ENCODE data around the gene PLXNA2.

The PLXNA2 gene

GRCh38 chr1:208061118-208061517 lies 183.1 kb downstream of the PLXNA2 start:
- DNase-seq, result no peak
- no peaks in the 10 kb centered on the region for H3K9me3 Mint-ChIP-seq
- ATAC-seq (replicated peaks), result no peak
- H3K27me3 Mint-ChIP-seq, result peaks cover 19 to 66% of the 10 kb centered on the region in 2 donors
- H3K4me1 Mint-ChIP-seq (ENCODE audit: low read depth in 2 of 2), result no peaks in the 10 kb centered on the region
- no peaks in the 10 kb centered on the region for H3K36me3 Mint-ChIP-seq (ENCODE audit: insufficient read depth)
- no peak overlapping the region for H3K27ac Mint-ChIP-seq
- H3K4me3 Mint-ChIP-seq, result no peak overlapping the region

GRCh38 chr1:208060215-208060869 lies 183.8 kb downstream of the PLXNA2 start:
- Mint-ChIP-seq H3K9me3 (no peaks in the 10 kb centered on the region), H3K4me1 (ENCODE audit: low read depth in 2 of 2) (no peaks in the 10 kb centered on the region), H3K4me3 (no peak overlapping the region), H3K36me3 (ENCODE audit: insufficient read depth) (no peaks in the 10 kb centered on the region), H3K27ac (no peak overlapping the region), H3K27me3 (peaks cover 23 to 72% of the 10 kb centered on the region in 2 donors)
- DNase-seq (no peak), ATAC-seq (replicated peaks) (no peak)

GRCh38 chr1:208059409-208060001 lies 184.7 kb downstream of the PLXNA2 start:
- ATAC-seq (replicated peaks) (no peak), DNase-seq (no peak)
- Mint-ChIP-seq H3K4me1 (ENCODE audit: low read depth in 2 of 2) (no peaks in the 10 kb centered on the region), H3K4me3 (no peak overlapping the region), H3K27me3 (peaks cover 28 to 81% of the 10 kb centered on the region in 2 donors), H3K27ac (no peak overlapping the region), H3K36me3 (ENCODE audit: insufficient read depth) (no peaks in the 10 kb centered on the region), H3K9me3 (no peaks in the 10 kb centered on the region)

DNA sequence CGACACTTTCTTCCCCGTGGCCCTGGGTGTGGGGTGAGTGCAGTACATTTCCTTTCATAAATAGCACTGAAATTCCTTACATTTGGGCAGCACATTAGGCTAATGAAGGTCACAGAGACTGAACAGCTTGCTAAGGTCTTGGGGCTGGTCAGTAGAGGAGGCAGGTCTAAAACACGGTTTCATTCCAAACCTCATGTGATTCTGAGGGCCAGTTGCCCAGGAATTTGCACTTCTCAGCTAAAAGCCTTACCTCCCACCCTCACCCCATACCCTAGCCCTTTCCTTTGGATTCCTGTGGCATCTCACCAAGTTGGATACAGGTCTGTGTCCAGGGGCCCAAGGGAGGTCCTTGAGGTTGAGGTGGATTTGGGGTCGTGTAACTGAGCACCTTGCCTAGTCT lies 185.4 kb downstream of the PLXNA2 start:
- H3K9me3 Mint-ChIP-seq, result no peaks in the 10 kb centered on the region
- no peaks in the 10 kb centered on the region for H3K4me1 Mint-ChIP-seq (ENCODE audit: low read depth in 2 of 2)
- H3K4me3 Mint-ChIP-seq, result no peak overlapping the region
- H3K27ac Mint-ChIP-seq, result no peak overlapping the region
- H3K27me3 Mint-ChIP-seq, result peaks cover 28 to 76% of the 10 kb centered on the region in 2 donors
- no peaks in the 10 kb centered on the region for H3K36me3 Mint-ChIP-seq (ENCODE audit: insufficient read depth)
- no peak for ATAC-seq (replicated peaks)
- DNase-seq, result no peak

DNA sequence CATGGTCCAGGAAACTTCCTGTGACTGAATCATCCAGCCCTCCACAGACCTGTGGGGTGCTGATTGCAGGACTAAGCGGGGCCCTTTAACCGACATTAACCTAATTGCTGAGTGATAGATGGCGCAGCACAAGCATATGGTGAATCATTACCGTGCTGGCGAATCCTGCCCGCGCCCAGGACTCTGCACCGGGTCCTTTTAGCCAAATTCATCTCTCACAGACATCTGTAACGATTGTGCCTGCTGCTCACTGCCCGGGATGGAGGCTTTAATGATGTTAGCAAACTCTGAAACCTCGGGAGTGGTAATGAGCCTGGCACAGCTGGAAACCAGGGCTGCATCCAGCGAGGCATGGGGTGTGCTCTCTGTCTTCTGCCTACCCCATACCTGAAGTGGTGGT lies 185.9 kb downstream of the PLXNA2 start:
- ATAC-seq (replicated peaks) (no peak), DNase-seq (no peak)
- Mint-ChIP-seq H3K4me3 (no peak overlapping the region), H3K36me3 (ENCODE audit: insufficient read depth) (no peaks in the 10 kb centered on the region), H3K27me3 (peaks cover 28 to 71% of the 10 kb centered on the region in 2 donors), H3K4me1 (ENCODE audit: low read depth in 2 of 2) (no peaks in the 10 kb centered on the region), H3K9me3 (no peaks in the 10 kb centered on the region), H3K27ac (no peak overlapping the region)

- Mint-ChIP-seq H3K4me1 (ENCODE audit: low read depth in 2 of 2) (no peaks in the 10 kb centered on the region), H3K36me3 (ENCODE audit: insufficient read depth) (no peaks in the 10 kb centered on the region)
- no peak for ATAC-seq (replicated peaks)
Measured at GRCh38 chr1:208057056-208057455, 187.1 kb downstream of the PLXNA2 start.

GRCh38 chr1:208055535-208055934 lies 188.6 kb downstream of the PLXNA2 start:
- Mint-ChIP-seq H3K4me1 (ENCODE audit: low read depth in 2 of 2) (no peaks in the 10 kb centered on the region), H3K27me3 (peaks cover 23 to 56% of the 10 kb centered on the region in 2 donors), H3K4me3 (no peak overlapping the region), H3K9me3 (no peaks in the 10 kb centered on the region), H3K27ac (no peak overlapping the region), H3K36me3 (ENCODE audit: insufficient read depth) (no peaks in the 10 kb centered on the region)
- no peak for ATAC-seq (replicated peaks)
- DNase-seq, result no peak

More at GRCh38 chr1:208057056-208057455, 187.1 kb downstream of the PLXNA2 start:
- H3K27ac Mint-ChIP-seq, result no peak overlapping the region
- no peak overlapping the region for H3K4me3 Mint-ChIP-seq
- DNase-seq, result no peak
- no peaks in the 10 kb centered on the region for H3K9me3 Mint-ChIP-seq
- peaks cover 21 to 59% of the 10 kb centered on the region in 2 donors for H3K27me3 Mint-ChIP-seq

GRCh38 chr1:208054911-208055379 lies 189.2 kb downstream of the PLXNA2 start:
- no peaks in the 10 kb centered on the region for H3K4me1 Mint-ChIP-seq (ENCODE audit: low read depth in 2 of 2)
- no peak overlapping the region for H3K27ac Mint-ChIP-seq
- H3K27me3 Mint-ChIP-seq, result peaks cover 23 to 50% of the 10 kb centered on the region in 2 donors
- H3K36me3 Mint-ChIP-seq (ENCODE audit: insufficient read depth), result no peaks in the 10 kb centered on the region
- no peak overlapping the region for H3K4me3 Mint-ChIP-seq
- no peak for ATAC-seq (replicated peaks)
- DNase-seq, result no peak
- no peaks in the 10 kb centered on the region for H3K9me3 Mint-ChIP-seq

DNA sequence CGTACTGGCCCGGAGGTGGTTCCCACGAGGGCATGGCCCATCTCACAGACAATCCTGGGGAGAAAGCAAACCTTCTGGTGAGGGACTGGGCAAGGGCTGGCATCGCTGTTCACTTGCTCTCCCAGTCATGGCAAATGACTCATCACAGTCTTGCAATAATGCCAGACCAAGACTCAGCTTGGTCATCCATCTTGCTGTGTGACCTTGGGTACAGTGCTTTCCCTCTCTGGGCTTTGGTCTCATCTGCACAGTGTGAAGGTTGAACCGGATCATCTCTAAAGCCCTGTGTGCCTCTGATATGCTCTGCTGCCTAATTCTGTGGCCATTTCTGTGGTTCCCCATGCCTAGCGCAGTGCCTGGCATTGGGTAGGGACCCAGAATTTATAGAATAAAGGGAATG lies 189.7 kb downstream of the PLXNA2 start:
- Mint-ChIP-seq H3K27me3 (peaks cover 22 to 46% of the 10 kb centered on the region in 2 donors), H3K27ac (no peak overlapping the region), H3K4me3 (no peak overlapping the region), H3K4me1 (ENCODE audit: low read depth in 2 of 2) (no peaks in the 10 kb centered on the region), H3K36me3 (ENCODE audit: insufficient read depth) (no peaks in the 10 kb centered on the region), H3K9me3 (no peaks in the 10 kb centered on the region)
- no peak for DNase-seq
- no peak for ATAC-seq (replicated peaks)

- Mint-ChIP-seq H3K27me3 (peaks cover 17 to 40% of the 10 kb centered on the region in 2 donors), H3K9me3 (no peaks in the 10 kb centered on the region), H3K36me3 (ENCODE audit: insufficient read depth) (no peaks in the 10 kb centered on the region), H3K4me1 (ENCODE audit: low read depth in 2 of 2) (no peaks in the 10 kb centered on the region), H3K4me3 (no peak overlapping the region), H3K27ac (no peak overlapping the region)
- no peak for ATAC-seq (replicated peaks)
- no peak for DNase-seq
Measured at GRCh38 chr1:208053661-208054060, 190.5 kb downstream of the PLXNA2 start.

DNA sequence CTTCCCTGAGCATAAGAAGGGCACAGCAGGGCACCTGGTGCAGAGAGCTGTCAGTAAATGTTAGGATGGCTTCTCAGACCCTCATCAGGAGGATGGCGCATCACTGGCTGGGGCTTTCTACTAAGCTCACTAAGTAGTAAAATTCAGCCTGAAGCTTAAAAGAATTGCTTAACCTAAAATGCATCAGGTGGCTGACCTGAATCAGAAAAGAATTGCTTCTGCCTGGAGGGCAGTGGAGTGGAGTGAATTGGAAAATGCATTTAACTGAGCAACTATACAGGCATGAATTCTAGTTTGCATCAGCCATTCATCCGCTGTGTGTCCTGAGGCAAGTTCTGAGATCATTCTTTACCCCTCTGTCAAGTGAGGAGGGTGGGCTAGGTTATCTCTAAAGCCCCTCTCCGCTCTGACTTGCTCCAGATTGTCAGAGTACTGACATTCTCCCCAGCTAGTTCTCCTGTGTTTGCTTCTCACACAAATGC lies 191.2 kb downstream of the PLXNA2 start:
- no peak overlapping the region for H3K4me3 Mint-ChIP-seq
- no peak overlapping the region for H3K27ac Mint-ChIP-seq
- H3K4me1 Mint-ChIP-seq (ENCODE audit: low read depth in 2 of 2), result no peaks in the 10 kb centered on the region
- H3K9me3 Mint-ChIP-seq, result no peaks in the 10 kb centered on the region
- no peak for ATAC-seq (replicated peaks)
- H3K36me3 Mint-ChIP-seq (ENCODE audit: insufficient read depth), result no peaks in the 10 kb centered on the region
- no peak for DNase-seq
- H3K27me3 Mint-ChIP-seq, result peaks cover 17 to 36% of the 10 kb centered on the region in 2 donors

GRCh38 chr1:208052135-208052534 lies 192.0 kb downstream of the PLXNA2 start:
- no peaks in the 10 kb centered on the region for H3K9me3 Mint-ChIP-seq

DNA sequence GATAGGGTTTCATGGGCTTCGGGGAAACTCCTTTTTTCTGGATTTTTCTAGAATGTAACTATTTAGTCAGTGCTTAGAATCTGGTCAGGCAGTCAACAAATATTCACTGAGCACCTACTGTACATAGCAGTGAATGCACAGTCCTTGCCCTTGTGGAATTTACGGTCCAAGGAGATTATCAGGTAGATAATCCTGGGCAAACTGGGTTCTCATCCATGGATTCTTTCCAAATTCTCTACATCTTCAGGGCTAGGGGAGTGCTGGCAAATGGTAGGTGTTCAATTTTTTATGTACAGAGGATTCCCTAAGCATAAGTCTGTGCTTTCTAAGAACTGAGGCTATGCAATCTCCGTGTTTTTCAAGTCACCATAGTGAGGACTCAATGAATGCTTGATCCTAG lies 192.5 kb downstream of the PLXNA2 start:
- peaks cover 17 to 28% of the 10 kb centered on the region in 2 donors for H3K27me3 Mint-ChIP-seq

More at GRCh38 chr1:208052135-208052534, 192.0 kb downstream of the PLXNA2 start:
- H3K4me1 Mint-ChIP-seq (ENCODE audit: low read depth in 2 of 2), result no peaks in the 10 kb centered on the region
- H3K4me3 Mint-ChIP-seq, result no peak overlapping the region
- no peak overlapping the region for H3K27ac Mint-ChIP-seq
- H3K27me3 Mint-ChIP-seq, result peaks cover 17 to 31% of the 10 kb centered on the region in 2 donors
- H3K36me3 Mint-ChIP-seq (ENCODE audit: insufficient read depth), result no peaks in the 10 kb centered on the region
- ATAC-seq (replicated peaks) (no peak), DNase-seq (no peak)

GRCh38 chr1:208048904-208049303 lies 195.3 kb downstream of the PLXNA2 start:
- H3K36me3 Mint-ChIP-seq (ENCODE audit: insufficient read depth), result no peaks in the 10 kb centered on the region
- DNase-seq (no peak), ATAC-seq (replicated peaks) (no peak)
- peaks cover 0 to 2% of the 10 kb centered on the region in 2 donors for H3K4me1 Mint-ChIP-seq (ENCODE audit: low read depth in 2 of 2)
- no peak overlapping the region for H3K4me3 Mint-ChIP-seq
- H3K9me3 Mint-ChIP-seq, result no peaks in the 10 kb centered on the region
- peaks cover 19% of the 10 kb centered on the region in 2 donors for H3K27me3 Mint-ChIP-seq
- H3K27ac Mint-ChIP-seq, result no peak overlapping the region

More for the DNA sequence above, 192.5 kb downstream of the PLXNA2 start:
- Mint-ChIP-seq H3K4me1 (ENCODE audit: low read depth in 2 of 2) (no peaks in the 10 kb centered on the region), H3K9me3 (no peaks in the 10 kb centered on the region), H3K4me3 (no peak overlapping the region), H3K27ac (no peak overlapping the region), H3K36me3 (ENCODE audit: insufficient read depth) (no peaks in the 10 kb centered on the region)
- DNase-seq, result no peak
- ATAC-seq (replicated peaks), result no peak
